Esophagus squamous epithelium (tissue), 4 donors: ENCODE measurements around the gene HELQ.

Experiments used
- CTCF ChIP-seq, 6 experiments: fragments of 450-650 bp in 4 of 6; fragments of 200-600 bp in 2 of 6; sonication (generic) in 2 of 6; IDR thresholded peaks; one replicate each; pipeline ENCODE4 v1.5.1; 2016 to 2019; ENCODE audit warnings: antibody characterized with exemption in 6 of 6, mild to moderate bottlenecking in 4 of 6, moderate library complexity in 4 of 6
- POLR2A ChIP-seq, 4 donors: fragments of 450-650 bp; IDR thresholded peaks; one replicate each; pipeline ENCODE4 v1.6.1; 2017; ENCODE audit warnings: antibody characterized with exemption in 4 of 4, mild to moderate bottlenecking in 4 of 4, moderate library complexity in 3 of 4

GRCh38 chr4:83371235-83371634, 84.4 kb downstream of the HELQ start:
- no peak for TF ChIP-seq POLR2A (IDR thresholded peaks at IDR 0.05)
- TF ChIP-seq CTCF (IDR thresholded peaks at IDR 0.05): no peak
